ENCODE data around the gene HECTD3.

HECTD3 gene

GRCh38 chr1:45035631-45036301 is 24.6 kb upstream of the HECTD3 start:
- H3K9me3 ChIP-seq (ENCODE audit: control insufficient read depth, insufficient read depth, low read length): no peaks in the 10 kb centered on the region
- no peaks in the 10 kb centered on the region for H3K27me3 ChIP-seq (ENCODE audit: control insufficient read depth, insufficient read depth, low read length)
- no peaks in the 10 kb centered on the region for H3K36me3 ChIP-seq (ENCODE audit: control insufficient read depth, insufficient read depth, low read length)
- H3K4me1 ChIP-seq (ENCODE audit: control insufficient read depth, insufficient read depth, low read length): no peaks in the 10 kb centered on the region
- no peak overlapping the region for H3K4me3 ChIP-seq (ENCODE audit: low read depth, low read length)
- H3K9ac ChIP-seq (ENCODE audit: low read depth, low read length): no peak overlapping the region

- H3K4me3 ChIP-seq (ENCODE audit: low read depth, low read length): no peak overlapping the region
- no peaks in the 10 kb centered on the region for H3K36me3 ChIP-seq (ENCODE audit: control insufficient read depth, insufficient read depth, low read length)
- H3K4me1 ChIP-seq (ENCODE audit: control insufficient read depth, insufficient read depth, low read length): no peaks in the 10 kb centered on the region
- no peaks in the 10 kb centered on the region for H3K27me3 ChIP-seq (ENCODE audit: control insufficient read depth, insufficient read depth, low read length)
- no peak overlapping the region for H3K9ac ChIP-seq (ENCODE audit: low read depth, low read length)
- H3K9me3 ChIP-seq (ENCODE audit: control insufficient read depth, insufficient read depth, low read length): no peaks in the 10 kb centered on the region
These were observed 22.2 kb upstream of the HECTD3 start for GRCh38 chr1:45033356-45033755.

- Histone ChIP-seq H3K4me3 (ENCODE audit: low read depth, low read length) (no peak overlapping the region), H3K4me1 (ENCODE audit: control insufficient read depth, insufficient read depth, low read length) (no peaks in the 10 kb centered on the region), H3K36me3 (ENCODE audit: control insufficient read depth, insufficient read depth, low read length) (no peaks in the 10 kb centered on the region), H3K9ac (ENCODE audit: low read depth, low read length) (no peak overlapping the region), H3K9me3 (ENCODE audit: control insufficient read depth, insufficient read depth, low read length) (no peaks in the 10 kb centered on the region), H3K27me3 (ENCODE audit: control insufficient read depth, insufficient read depth, low read length) (no peaks in the 10 kb centered on the region)
These were observed 21.7 kb upstream of the HECTD3 start for GRCh38 chr1:45032837-45033236.

GRCh38 chr1:45026446-45026845 is 15.3 kb upstream of the HECTD3 start:
- no peaks in the 10 kb centered on the region for H3K4me1 ChIP-seq (ENCODE audit: control insufficient read depth, insufficient read depth, low read length)
- H3K4me3 ChIP-seq (ENCODE audit: low read depth, low read length): no peak overlapping the region
- H3K9me3 ChIP-seq (ENCODE audit: control insufficient read depth, insufficient read depth, low read length): no peaks in the 10 kb centered on the region
- H3K9ac ChIP-seq (ENCODE audit: low read depth, low read length): no peak overlapping the region
- H3K36me3 ChIP-seq (ENCODE audit: control insufficient read depth, insufficient read depth, low read length): no peaks in the 10 kb centered on the region
- no peaks in the 10 kb centered on the region for H3K27me3 ChIP-seq (ENCODE audit: control insufficient read depth, insufficient read depth, low read length)

- H3K27me3 ChIP-seq (ENCODE audit: control insufficient read depth, insufficient read depth, low read length): no peaks in the 10 kb centered on the region
- no peaks in the 10 kb centered on the region for H3K36me3 ChIP-seq (ENCODE audit: control insufficient read depth, insufficient read depth, low read length)
- no peaks in the 10 kb centered on the region for H3K4me1 ChIP-seq (ENCODE audit: control insufficient read depth, insufficient read depth, low read length)
- no peaks in the 10 kb centered on the region for H3K9me3 ChIP-seq (ENCODE audit: control insufficient read depth, insufficient read depth, low read length)
- no peak overlapping the region for H3K4me3 ChIP-seq (ENCODE audit: low read depth, low read length)
- H3K9ac ChIP-seq (ENCODE audit: low read depth, low read length): no peak overlapping the region
These were observed 12.5 kb upstream of the HECTD3 start for GRCh38 chr1:45023663-45024062.

- Histone ChIP-seq H3K27me3 (ENCODE audit: control insufficient read depth, insufficient read depth, low read length) (no peaks in the 10 kb centered on the region), H3K36me3 (ENCODE audit: control insufficient read depth, insufficient read depth, low read length) (no peaks in the 10 kb centered on the region), H3K4me3 (ENCODE audit: low read depth, low read length) (no peak overlapping the region), H3K9me3 (ENCODE audit: control insufficient read depth, insufficient read depth, low read length) (no peaks in the 10 kb centered on the region), H3K9ac (ENCODE audit: low read depth, low read length) (no peak overlapping the region), H3K4me1 (ENCODE audit: control insufficient read depth, insufficient read depth, low read length) (no peaks in the 10 kb centered on the region)
These were observed 7.6 kb upstream of the HECTD3 start for GRCh38 chr1:45018599-45019230.

GRCh38 chr1:45016767-45017166 is 5.6 kb upstream of the HECTD3 start:
- Histone ChIP-seq H3K9ac (ENCODE audit: low read depth, low read length) (no peak overlapping the region), H3K36me3 (ENCODE audit: control insufficient read depth, insufficient read depth, low read length) (no peaks in the 10 kb centered on the region), H3K27me3 (ENCODE audit: control insufficient read depth, insufficient read depth, low read length) (no peaks in the 10 kb centered on the region), H3K4me1 (ENCODE audit: control insufficient read depth, insufficient read depth, low read length) (peaks cover 5% of the 10 kb centered on the region), H3K4me3 (ENCODE audit: low read depth, low read length) (no peak overlapping the region), H3K9me3 (ENCODE audit: control insufficient read depth, insufficient read depth, low read length) (no peaks in the 10 kb centered on the region)

- no peaks in the 10 kb centered on the region for H3K27me3 ChIP-seq (ENCODE audit: control insufficient read depth, insufficient read depth, low read length)
- no peaks in the 10 kb centered on the region for H3K36me3 ChIP-seq (ENCODE audit: control insufficient read depth, insufficient read depth, low read length)
- peaks cover 10% of the 10 kb centered on the region for H3K4me1 ChIP-seq (ENCODE audit: control insufficient read depth, insufficient read depth, low read length)
- H3K4me3 ChIP-seq (ENCODE audit: low read depth, low read length): no peak overlapping the region
- H3K9me3 ChIP-seq (ENCODE audit: control insufficient read depth, insufficient read depth, low read length): no peaks in the 10 kb centered on the region
- H3K9ac ChIP-seq (ENCODE audit: low read depth, low read length): no peak overlapping the region
These were observed 5.1 kb upstream of the HECTD3 start for GRCh38 chr1:45016090-45016697.

GRCh38 chr1:45015683-45016082 is 4.6 kb upstream of the HECTD3 start:
- peaks cover 10% of the 10 kb centered on the region for H3K4me1 ChIP-seq (ENCODE audit: control insufficient read depth, insufficient read depth, low read length)
- H3K4me3 ChIP-seq (ENCODE audit: low read depth, low read length): no peak overlapping the region
- no peak overlapping the region for H3K9ac ChIP-seq (ENCODE audit: low read depth, low read length)
- no peaks in the 10 kb centered on the region for H3K36me3 ChIP-seq (ENCODE audit: control insufficient read depth, insufficient read depth, low read length)
- H3K9me3 ChIP-seq (ENCODE audit: control insufficient read depth, insufficient read depth, low read length): no peaks in the 10 kb centered on the region
- H3K27me3 ChIP-seq (ENCODE audit: control insufficient read depth, insufficient read depth, low read length): no peaks in the 10 kb centered on the region

- H3K9ac ChIP-seq (ENCODE audit: low read depth, low read length): no peak overlapping the region
- no peak overlapping the region for H3K4me3 ChIP-seq (ENCODE audit: low read depth, low read length)
- H3K9me3 ChIP-seq (ENCODE audit: control insufficient read depth, insufficient read depth, low read length): no peaks in the 10 kb centered on the region
- no peaks in the 10 kb centered on the region for H3K36me3 ChIP-seq (ENCODE audit: control insufficient read depth, insufficient read depth, low read length)
- peaks cover 10% of the 10 kb centered on the region for H3K4me1 ChIP-seq (ENCODE audit: control insufficient read depth, insufficient read depth, low read length)
- no peaks in the 10 kb centered on the region for H3K27me3 ChIP-seq (ENCODE audit: control insufficient read depth, insufficient read depth, low read length)
These were observed 3.4 kb upstream of the HECTD3 start for GRCh38 chr1:45014321-45015028.

GRCh38 chr1:45013551-45014209 is 2.6 kb upstream of the HECTD3 start:
- Histone ChIP-seq H3K9me3 (ENCODE audit: control insufficient read depth, insufficient read depth, low read length) (no peaks in the 10 kb centered on the region), H3K4me1 (ENCODE audit: control insufficient read depth, insufficient read depth, low read length) (peaks cover 10% of the 10 kb centered on the region), H3K4me3 (ENCODE audit: low read depth, low read length) (no peak overlapping the region), H3K27me3 (ENCODE audit: control insufficient read depth, insufficient read depth, low read length) (no peaks in the 10 kb centered on the region), H3K36me3 (ENCODE audit: control insufficient read depth, insufficient read depth, low read length) (no peaks in the 10 kb centered on the region), H3K9ac (ENCODE audit: low read depth, low read length) (no peak overlapping the region)
